Measurements from ENCODE around the gene ASTL.

The ASTL gene

DNA sequence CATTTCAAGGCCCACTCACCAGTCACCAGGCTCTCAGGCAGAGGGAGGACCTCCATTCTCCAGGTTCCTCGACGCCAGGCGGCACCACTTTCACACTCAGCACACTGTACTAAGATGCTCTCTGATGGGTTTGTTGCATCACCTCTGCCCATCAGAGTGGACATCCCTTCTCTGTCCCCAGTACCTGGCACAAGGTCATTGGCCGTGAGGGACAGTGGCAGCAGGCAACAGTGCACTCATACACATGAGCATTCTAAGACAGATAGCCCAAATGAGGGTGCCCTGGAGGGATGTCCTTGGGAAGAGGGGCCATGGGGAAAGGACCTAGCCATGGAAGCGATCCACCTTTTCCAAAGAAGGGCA lies 18.9 kb downstream of the ASTL start:
- Histone ChIP-seq H3K79me2 (ENCODE audit: low read length) (no peaks in the 10 kb centered on the region), H3K27ac (ENCODE audit: low read length) (no peak overlapping the region), H3K36me3 (replicated peaks; ENCODE audit: insufficient read depth, low read length) (no peaks in the 10 kb centered on the region)

DNA sequence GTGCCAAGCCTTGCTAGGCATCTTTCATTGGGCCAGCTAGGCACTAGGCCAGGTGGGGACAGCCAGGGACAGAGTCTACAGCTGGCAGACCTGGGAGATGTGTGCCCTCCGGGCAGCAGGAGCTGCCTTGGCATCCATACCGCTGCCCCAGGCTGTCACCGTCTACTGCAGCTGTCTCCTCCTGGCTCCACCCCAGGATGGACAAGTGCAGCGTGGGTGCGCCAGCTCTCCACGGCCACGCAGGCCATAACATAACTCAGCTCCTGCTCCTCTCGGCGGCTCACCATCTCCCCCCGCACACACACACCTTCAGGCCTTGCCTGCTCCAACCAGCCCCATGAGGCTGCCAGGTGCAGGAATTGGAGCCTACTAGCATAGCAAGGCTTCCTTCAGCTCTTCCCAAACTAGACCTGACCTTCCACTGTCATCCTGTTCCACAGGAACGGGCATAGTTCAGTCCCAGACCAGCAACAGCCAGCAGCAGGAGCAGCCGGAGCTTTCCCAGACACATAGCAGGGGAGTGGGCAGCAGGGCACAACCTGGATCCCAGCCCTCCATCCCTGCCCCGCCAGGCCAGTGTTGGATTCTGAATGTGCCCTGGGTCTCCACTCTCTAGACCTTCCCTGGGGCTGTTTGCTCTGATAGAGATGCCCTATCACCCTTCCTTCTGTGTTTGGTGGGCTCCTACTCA lies 19.5 kb downstream of the ASTL start:
- Histone ChIP-seq H3F3A (ENCODE audit: insufficient read depth, low read length) (no peaks in the 10 kb centered on the region), H4K20me1 (ENCODE audit: insufficient read depth, low read length) (no peaks in the 10 kb centered on the region), H3K4me1 (ENCODE audit: low read length) (0 out of 2 replicates have a peak, but pooled peaks cover 4% of the 10 kb centered on the region), H3K9me2 (replicated peaks; ENCODE audit: insufficient read depth, low read length) (no peaks in the 10 kb centered on the region), H3K27ac (ENCODE audit: low read length) (no peak overlapping the region), H3K36me3 (replicated peaks; ENCODE audit: insufficient read depth, low read length) (no peaks in the 10 kb centered on the region), H3K27me3 (replicated peaks; ENCODE audit: insufficient read depth, low read length) (peaks cover 71% of the 10 kb centered on the region), H3K9me3 (replicated peaks; ENCODE audit: insufficient read depth, low read length) (no peaks in the 10 kb centered on the region), H2AFZ (ENCODE audit: low read length) (no peak overlapping the region), H3K4me2 (ENCODE audit: low read depth, low read length) (no peak overlapping the region), H3K9ac (ENCODE audit: low read length) (no peak overlapping the region), H3K79me2 (ENCODE audit: low read length) (no peaks in the 10 kb centered on the region), H3K4me3 (ENCODE audit: low read length) (no peak overlapping the region)
- no peak for DNase-seq
- TF ChIP-seq, protein P1, sequence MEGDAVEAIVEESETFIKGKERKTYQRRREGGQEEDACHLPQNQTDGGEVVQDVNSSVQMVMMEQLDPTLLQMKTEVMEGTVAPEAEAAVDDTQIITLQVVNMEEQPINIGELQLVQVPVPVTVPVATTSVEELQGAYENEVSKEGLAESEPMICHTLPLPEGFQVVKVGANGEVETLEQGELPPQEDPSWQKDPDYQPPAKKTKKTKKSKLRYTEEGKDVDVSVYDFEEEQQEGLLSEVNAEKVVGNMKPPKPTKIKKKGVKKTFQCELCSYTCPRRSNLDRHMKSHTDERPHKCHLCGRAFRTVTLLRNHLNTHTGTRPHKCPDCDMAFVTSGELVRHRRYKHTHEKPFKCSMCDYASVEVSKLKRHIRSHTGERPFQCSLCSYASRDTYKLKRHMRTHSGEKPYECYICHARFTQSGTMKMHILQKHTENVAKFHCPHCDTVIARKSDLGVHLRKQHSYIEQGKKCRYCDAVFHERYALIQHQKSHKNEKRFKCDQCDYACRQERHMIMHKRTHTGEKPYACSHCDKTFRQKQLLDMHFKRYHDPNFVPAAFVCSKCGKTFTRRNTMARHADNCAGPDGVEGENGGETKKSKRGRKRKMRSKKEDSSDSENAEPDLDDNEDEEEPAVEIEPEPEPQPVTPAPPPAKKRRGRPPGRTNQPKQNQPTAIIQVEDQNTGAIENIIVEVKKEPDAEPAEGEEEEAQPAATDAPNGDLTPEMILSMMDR (IDR thresholded peaks at IDR 0.05; ENCODE audit: low read length) = no peak
- TF ChIP-seq EZH2 (optimal IDR thresholded peaks at IDR 0.05; ENCODE audit: low read depth, low read length) (no peak), EZH2phosphoT487 (IDR thresholded peaks at IDR 0.05; ENCODE audit: low read length) (no peak)

More for the DNA sequence above, 18.9 kb downstream of the ASTL start:
- no peak overlapping the region for H3K4me3 ChIP-seq (ENCODE audit: low read length)
- H3K27me3 ChIP-seq (replicated peaks; ENCODE audit: insufficient read depth, low read length) = peaks cover 72% of the 10 kb centered on the region
- H3F3A ChIP-seq (ENCODE audit: insufficient read depth, low read length) = no peaks in the 10 kb centered on the region
- H3K9me3 ChIP-seq (replicated peaks; ENCODE audit: insufficient read depth, low read length) = no peaks in the 10 kb centered on the region
- H2AFZ ChIP-seq (ENCODE audit: low read length) = no peak overlapping the region
- no peak overlapping the region for H3K4me2 ChIP-seq (ENCODE audit: low read depth, low read length)
- no peaks in the 10 kb centered on the region for H3K9me2 ChIP-seq (replicated peaks; ENCODE audit: insufficient read depth, low read length)
- TF ChIP-seq, protein P1 (IDR thresholded peaks at IDR 0.05; ENCODE audit: low read length) = no peak
- TF ChIP-seq EZH2phosphoT487 (IDR thresholded peaks at IDR 0.05; ENCODE audit: low read length) = no peak
- no peak for TF ChIP-seq EZH2 (optimal IDR thresholded peaks at IDR 0.05; ENCODE audit: low read depth, low read length)
- 0 out of 2 replicates have a peak, but pooled peaks cover 4% of the 10 kb centered on the region for H3K4me1 ChIP-seq (ENCODE audit: low read length)
- DNase-seq = no peak
- H4K20me1 ChIP-seq (ENCODE audit: insufficient read depth, low read length) = no peaks in the 10 kb centered on the region
- no peak overlapping the region for H3K9ac ChIP-seq (ENCODE audit: low read length)

- Histone ChIP-seq H3K36me3 (replicated peaks; ENCODE audit: insufficient read depth, low read length) (no peaks in the 10 kb centered on the region), H3K4me1 (ENCODE audit: low read length) (0 out of 2 replicates have a peak, but pooled peaks cover 4% of the 10 kb centered on the region), H3F3A (ENCODE audit: insufficient read depth, low read length) (no peaks in the 10 kb centered on the region), H4K20me1 (ENCODE audit: insufficient read depth, low read length) (no peaks in the 10 kb centered on the region), H3K9ac (ENCODE audit: low read length) (no peak overlapping the region), H2AFZ (ENCODE audit: low read length) (no peak overlapping the region), H3K9me3 (replicated peaks; ENCODE audit: insufficient read depth, low read length) (no peaks in the 10 kb centered on the region), H3K27me3 (replicated peaks; ENCODE audit: insufficient read depth, low read length) (peaks cover 64% of the 10 kb centered on the region), H3K9me2 (replicated peaks; ENCODE audit: insufficient read depth, low read length) (no peaks in the 10 kb centered on the region), H3K27ac (ENCODE audit: low read length) (no peak overlapping the region), H3K4me2 (ENCODE audit: low read depth, low read length) (peak overlapping the region; percentile 99; the same call in 1 of the 2 replicates), H3K4me3 (ENCODE audit: low read length) (no peak overlapping the region), H3K79me2 (ENCODE audit: low read length) (no peaks in the 10 kb centered on the region)
- TF ChIP-seq EZH2phosphoT487 (IDR thresholded peaks at IDR 0.05; ENCODE audit: low read length) = no peak
- TF ChIP-seq, protein P1 (IDR thresholded peaks at IDR 0.05; ENCODE audit: low read length) = peak; percentile 17; the same call in 1 of the 2 replicates
- DNase-seq = peak; percentile 18
These were observed 20.4 kb downstream of the ASTL start for GRCh38 chr2:96117701-96118588.
